C4-2B (cell line): ENCODE measurements around the gene KIF18A.

Experiments
- H3K27ac ChIP-seq: fragments of 450-650 bp; 2 replicates; pipeline ENCODE4 v1.5.1; 2017
- ZFX ChIP-seq: fragments of 450-650 bp; IDR thresholded peaks from 2 replicates; pipeline ENCODE4 v1.6.1; 2017
- TF ChIP-seq, protein P1 (sequence below): fragments of 450-650 bp; conservative IDR thresholded peaks from 2 replicates; pipeline ENCODE4 v1.5.1; 2017; ENCODE audit warnings: mild to moderate bottlenecking

The KIF18A gene

GRCh38 chr11:28040384-28040783 lies 67.6 kb downstream of the KIF18A start:
- no peak overlapping the region for H3K27ac ChIP-seq
- TF ChIP-seq ZFX: no peak
- TF ChIP-seq, protein P1, sequence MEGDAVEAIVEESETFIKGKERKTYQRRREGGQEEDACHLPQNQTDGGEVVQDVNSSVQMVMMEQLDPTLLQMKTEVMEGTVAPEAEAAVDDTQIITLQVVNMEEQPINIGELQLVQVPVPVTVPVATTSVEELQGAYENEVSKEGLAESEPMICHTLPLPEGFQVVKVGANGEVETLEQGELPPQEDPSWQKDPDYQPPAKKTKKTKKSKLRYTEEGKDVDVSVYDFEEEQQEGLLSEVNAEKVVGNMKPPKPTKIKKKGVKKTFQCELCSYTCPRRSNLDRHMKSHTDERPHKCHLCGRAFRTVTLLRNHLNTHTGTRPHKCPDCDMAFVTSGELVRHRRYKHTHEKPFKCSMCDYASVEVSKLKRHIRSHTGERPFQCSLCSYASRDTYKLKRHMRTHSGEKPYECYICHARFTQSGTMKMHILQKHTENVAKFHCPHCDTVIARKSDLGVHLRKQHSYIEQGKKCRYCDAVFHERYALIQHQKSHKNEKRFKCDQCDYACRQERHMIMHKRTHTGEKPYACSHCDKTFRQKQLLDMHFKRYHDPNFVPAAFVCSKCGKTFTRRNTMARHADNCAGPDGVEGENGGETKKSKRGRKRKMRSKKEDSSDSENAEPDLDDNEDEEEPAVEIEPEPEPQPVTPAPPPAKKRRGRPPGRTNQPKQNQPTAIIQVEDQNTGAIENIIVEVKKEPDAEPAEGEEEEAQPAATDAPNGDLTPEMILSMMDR: no peak

GRCh38 chr11:28038775-28039174 lies 69.2 kb downstream of the KIF18A start:
- H3K27ac ChIP-seq: no peak overlapping the region
- TF ChIP-seq ZFX: no peak
- TF ChIP-seq, protein P1: no peak

GRCh38 chr11:28026634-28027290 lies 81.2 kb downstream of the KIF18A start:
- TF ChIP-seq ZFX: no peak
- TF ChIP-seq, protein P1: no peak
- H3K27ac ChIP-seq: no peak overlapping the region

- no peak for TF ChIP-seq ZFX
- TF ChIP-seq, protein P1: no peak
- H3K27ac ChIP-seq: no peak overlapping the region
Observed at GRCh38 chr11:28017816-28018215, 90.1 kb downstream of the KIF18A start.

- no peak overlapping the region for H3K27ac ChIP-seq
- TF ChIP-seq, protein P1: no peak
Observed at GRCh38 chr11:28011813-28012212, 96.1 kb downstream of the KIF18A start.

- H3K27ac ChIP-seq: no peak overlapping the region
Observed at GRCh38 chr11:28009996-28010395, 98.0 kb downstream of the KIF18A start.

DNA sequence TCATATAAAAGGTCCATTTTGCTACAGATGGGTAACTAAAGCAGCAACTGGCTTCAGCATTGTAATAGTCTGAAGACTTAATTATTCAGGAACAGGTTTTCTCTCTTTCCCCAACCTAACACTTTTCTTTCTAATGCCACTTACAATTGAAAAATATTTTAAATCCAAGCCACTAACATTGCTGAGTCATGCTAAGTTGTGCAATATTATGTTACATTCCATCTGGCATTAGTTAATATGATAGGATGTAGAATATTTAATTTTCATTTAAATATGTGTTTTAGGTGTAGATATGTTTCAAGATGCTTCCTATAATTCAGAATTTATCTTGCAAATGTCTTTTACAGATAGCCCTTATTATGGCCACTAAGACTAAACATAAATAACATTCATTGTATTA lies 98.6 kb downstream of the KIF18A start:
- no peak overlapping the region for H3K27ac ChIP-seq
- TF ChIP-seq, protein P1: no peak
- TF ChIP-seq ZFX: no peak

More at GRCh38 chr11:28009996-28010395, 98.0 kb downstream of the KIF18A start:
- TF ChIP-seq, protein P1: no peak
- no peak for TF ChIP-seq ZFX
